ES-I3 (cell line): ENCODE results near the gene WNT5B.

Experiments
- H3K36me3 ChIP-seq: 2 replicates; pipeline ENCODE4 v1.6.1; 2013; ENCODE audit warnings: mild to moderate bottlenecking, low read length, control low read depth, moderate library complexity; ENCODE audit not compliant: insufficient read depth
- H3K4me1 ChIP-seq: 2 replicates; pipeline ENCODE4 v1.6.1; 2013; ENCODE audit warnings: mild to moderate bottlenecking, control low read depth, low read length; ENCODE audit not compliant: insufficient read depth
- H3K9ac ChIP-seq: 2 replicates; pipeline ENCODE4 v1.6.1; 2013; ENCODE audit warnings: low read depth, mild to moderate bottlenecking, low read length, moderate library complexity
- H3K9me3 ChIP-seq: 2 replicates; pipeline ENCODE4 v1.6.1; 2013; ENCODE audit warnings: mild to moderate bottlenecking, low read length, moderate library complexity; ENCODE audit not compliant: control insufficient read depth, insufficient read depth

Gene WNT5B

GRCh38 chr12:1630827-1631591 lies 2.0 kb downstream of the WNT5B start:
- peak overlapping the region; percentile 53; the same call in 1 of the 2 replicates for H3K9ac ChIP-seq
- no peaks in the 10 kb centered on the region for H3K36me3 ChIP-seq
- peaks cover 18% of the 10 kb centered on the region; the same call in 1 of the 2 replicates for H3K4me1 ChIP-seq
- H3K9me3 ChIP-seq, result no peaks in the 10 kb centered on the region

- no peaks in the 10 kb centered on the region for H3K36me3 ChIP-seq
- peaks cover 18% of the 10 kb centered on the region; the same call in 1 of the 2 replicates for H3K4me1 ChIP-seq
- no peaks in the 10 kb centered on the region for H3K9me3 ChIP-seq
- H3K9ac ChIP-seq, result no peak overlapping the region
These were observed 3.7 kb downstream of the WNT5B start for GRCh38 chr12:1632702-1633101.

GRCh38 chr12:1633459-1633858 lies 4.4 kb downstream of the WNT5B start:
- H3K36me3 ChIP-seq, result no peaks in the 10 kb centered on the region
- H3K4me1 ChIP-seq, result peaks cover 18% of the 10 kb centered on the region; the same call in 1 of the 2 replicates

GRCh38 chr12:1634149-1634548 lies 5.1 kb downstream of the WNT5B start:
- no peaks in the 10 kb centered on the region for H3K9me3 ChIP-seq
- no peak overlapping the region for H3K9ac ChIP-seq
- H3K4me1 ChIP-seq, result peaks cover 18% of the 10 kb centered on the region; the same call in 1 of the 2 replicates
- H3K36me3 ChIP-seq, result no peaks in the 10 kb centered on the region

More at GRCh38 chr12:1633459-1633858, 4.4 kb downstream of the WNT5B start:
- H3K9me3 ChIP-seq, result no peaks in the 10 kb centered on the region
- H3K9ac ChIP-seq, result no peak overlapping the region

GRCh38 chr12:1634590-1635191 lies 5.7 kb downstream of the WNT5B start:
- H3K36me3 ChIP-seq, result no peaks in the 10 kb centered on the region
- H3K9me3 ChIP-seq, result no peaks in the 10 kb centered on the region
- peaks cover 18% of the 10 kb centered on the region; the same call in 1 of the 2 replicates for H3K4me1 ChIP-seq
- H3K9ac ChIP-seq, result no peak overlapping the region

GRCh38 chr12:1635301-1636095 lies 6.5 kb downstream of the WNT5B start:
- H3K9me3 ChIP-seq, result no peaks in the 10 kb centered on the region
- H3K4me1 ChIP-seq, result peaks cover 18% of the 10 kb centered on the region; the same call in 1 of the 2 replicates
- no peaks in the 10 kb centered on the region for H3K36me3 ChIP-seq
- H3K9ac ChIP-seq, result no peak overlapping the region

GRCh38 chr12:1638203-1638602 lies 9.2 kb downstream of the WNT5B start:
- Histone ChIP-seq H3K9me3 (no peaks in the 10 kb centered on the region), H3K4me1 (peaks cover 9% of the 10 kb centered on the region; the same call in 1 of the 2 replicates), H3K36me3 (no peaks in the 10 kb centered on the region; the same call in 1 of the 2 replicates), H3K9ac (no peak overlapping the region)

GRCh38 chr12:1639538-1639937 lies 10.5 kb downstream of the WNT5B start:
- no peak overlapping the region for H3K9ac ChIP-seq
- H3K36me3 ChIP-seq, result no peaks in the 10 kb centered on the region; the same call in 1 of the 2 replicates
- no peaks in the 10 kb centered on the region for H3K4me1 ChIP-seq
- no peaks in the 10 kb centered on the region for H3K9me3 ChIP-seq

- no peak overlapping the region for H3K9ac ChIP-seq
- H3K4me1 ChIP-seq, result no peaks in the 10 kb centered on the region
- H3K36me3 ChIP-seq, result no peaks in the 10 kb centered on the region; the same call in 1 of the 2 replicates
- H3K9me3 ChIP-seq, result no peaks in the 10 kb centered on the region
These were observed 11.6 kb downstream of the WNT5B start for GRCh38 chr12:1640328-1641234.

GRCh38 chr12:1642513-1642912 lies 13.5 kb downstream of the WNT5B start:
- Histone ChIP-seq H3K9me3 (no peaks in the 10 kb centered on the region), H3K9ac (no peak overlapping the region), H3K36me3 (no peaks in the 10 kb centered on the region; the same call in 1 of the 2 replicates), H3K4me1 (no peaks in the 10 kb centered on the region)

GRCh38 chr12:1643043-1643442 lies 14.0 kb downstream of the WNT5B start:
- H3K36me3 ChIP-seq, result no peaks in the 10 kb centered on the region; the same call in 1 of the 2 replicates
- H3K9me3 ChIP-seq, result no peaks in the 10 kb centered on the region
- no peak overlapping the region for H3K9ac ChIP-seq
- H3K4me1 ChIP-seq, result no peaks in the 10 kb centered on the region

- Histone ChIP-seq H3K4me1 (no peaks in the 10 kb centered on the region), H3K9me3 (no peaks in the 10 kb centered on the region), H3K9ac (no peak overlapping the region), H3K36me3 (no peaks in the 10 kb centered on the region; the same call in 1 of the 2 replicates)
These were observed 15.0 kb downstream of the WNT5B start for GRCh38 chr12:1643905-1644533.
